ENCODE measurements around the gene ZDHHC11B.

The ZDHHC11B gene

GRCh38 chr5:661891-662750 is 122.4 kb downstream of the ZDHHC11B start:
- DNase-seq (ENCODE audit: low read depth in 2 of 2): no peak

GRCh38 chr5:660491-661030 is 124.0 kb downstream of the ZDHHC11B start:
- no peak for DNase-seq (ENCODE audit: low read depth in 2 of 2)

Measured in stimulated activated CD8-positive, alpha-beta memory T cell treated with anti-CD3 and anti-CD28 coated beads, Interleukin-7, amount 100 ng/mL, for 1 hour (primary cell).